ENCODE measurements around the gene JDP2.

The JDP2 gene

GRCh38 chr14:75413013-75413412 is 14.8 kb upstream of the JDP2 start:
- H3K4me3 ChIP-seq (ENCODE audit: low read depth in 1 of 2, low read length in 2 of 2) = no peak overlapping the region
- H3K4me1 ChIP-seq (ENCODE audit: insufficient read depth, low read length) = no peaks in the 10 kb centered on the region
- no peaks in the 10 kb centered on the region for H3K27me3 ChIP-seq (ENCODE audit: control insufficient read depth in 1 of 2, insufficient read depth in 2 of 2, low read length in 2 of 2)
- no peaks in the 10 kb centered on the region for H3K9me3 ChIP-seq (ENCODE audit: low read length)
- H3K36me3 ChIP-seq (ENCODE audit: insufficient read depth, low read length) = no peaks in the 10 kb centered on the region
- H3K27ac ChIP-seq (ENCODE audit: low read depth, low read length) = no peak overlapping the region
- no peak overlapping the region for H3K9ac ChIP-seq (ENCODE audit: low read length)

DNA sequence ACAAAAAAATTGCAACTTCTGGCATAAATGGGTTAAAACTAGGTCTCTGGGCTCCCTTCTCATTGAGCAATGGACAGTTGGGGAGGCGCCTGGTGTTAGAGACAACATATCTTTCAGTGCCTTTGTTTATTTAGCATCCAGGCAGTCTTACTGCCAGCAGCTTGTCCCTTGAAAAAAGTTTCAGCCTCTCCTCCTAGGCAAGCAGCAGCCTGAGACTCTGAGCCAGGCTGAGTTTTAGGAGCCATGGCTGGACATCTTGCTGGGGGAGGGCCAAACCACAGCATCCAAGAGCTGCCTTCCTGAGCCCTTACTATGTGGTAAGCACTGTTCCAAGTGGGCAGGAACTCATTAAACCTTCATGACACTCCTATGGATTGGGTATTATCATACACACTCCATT is 10.1 kb upstream of the JDP2 start:
- H3K27ac ChIP-seq (ENCODE audit: low read depth, low read length) = no peak overlapping the region

GRCh38 chr14:75418850-75419768 is 8.7 kb upstream of the JDP2 start:
- no peak overlapping the region for H3K9ac ChIP-seq (ENCODE audit: low read length)
- H3K27ac ChIP-seq (ENCODE audit: low read depth, low read length) = no peak overlapping the region

More for the DNA sequence above, 10.1 kb upstream of the JDP2 start:
- Histone ChIP-seq H3K27me3 (ENCODE audit: control insufficient read depth in 1 of 2, insufficient read depth in 2 of 2, low read length in 2 of 2) (no peaks in the 10 kb centered on the region), H3K9ac (ENCODE audit: low read length) (no peak overlapping the region), H3K9me3 (ENCODE audit: low read length) (no peaks in the 10 kb centered on the region), H3K4me3 (ENCODE audit: low read depth in 1 of 2, low read length in 2 of 2) (no peak overlapping the region), H3K36me3 (ENCODE audit: insufficient read depth, low read length) (no peaks in the 10 kb centered on the region), H3K4me1 (ENCODE audit: insufficient read depth, low read length) (no peaks in the 10 kb centered on the region)

GRCh38 chr14:75422169-75422568 is 5.7 kb upstream of the JDP2 start:
- peaks cover 12% of the 10 kb centered on the region for H3K4me1 ChIP-seq (ENCODE audit: insufficient read depth, low read length)
- H3K36me3 ChIP-seq (ENCODE audit: insufficient read depth, low read length) = no peaks in the 10 kb centered on the region
- no peaks in the 10 kb centered on the region for H3K9me3 ChIP-seq (ENCODE audit: low read length)
- H3K4me3 ChIP-seq (ENCODE audit: low read depth in 1 of 2, low read length in 2 of 2) = no peak overlapping the region
- H3K27ac ChIP-seq (ENCODE audit: low read depth, low read length) = no peak overlapping the region
- no peaks in the 10 kb centered on the region for H3K27me3 ChIP-seq (ENCODE audit: control insufficient read depth in 1 of 2, insufficient read depth in 2 of 2, low read length in 2 of 2)
- H3K9ac ChIP-seq (ENCODE audit: low read length) = no peak overlapping the region

More at GRCh38 chr14:75418850-75419768, 8.7 kb upstream of the JDP2 start:
- Histone ChIP-seq H3K36me3 (ENCODE audit: insufficient read depth, low read length) (no peaks in the 10 kb centered on the region), H3K4me1 (ENCODE audit: insufficient read depth, low read length) (no peaks in the 10 kb centered on the region), H3K27me3 (ENCODE audit: control insufficient read depth in 1 of 2, insufficient read depth in 2 of 2, low read length in 2 of 2) (no peaks in the 10 kb centered on the region), H3K9me3 (ENCODE audit: low read length) (no peaks in the 10 kb centered on the region), H3K4me3 (ENCODE audit: low read depth in 1 of 2, low read length in 2 of 2) (no peak overlapping the region)

DNA sequence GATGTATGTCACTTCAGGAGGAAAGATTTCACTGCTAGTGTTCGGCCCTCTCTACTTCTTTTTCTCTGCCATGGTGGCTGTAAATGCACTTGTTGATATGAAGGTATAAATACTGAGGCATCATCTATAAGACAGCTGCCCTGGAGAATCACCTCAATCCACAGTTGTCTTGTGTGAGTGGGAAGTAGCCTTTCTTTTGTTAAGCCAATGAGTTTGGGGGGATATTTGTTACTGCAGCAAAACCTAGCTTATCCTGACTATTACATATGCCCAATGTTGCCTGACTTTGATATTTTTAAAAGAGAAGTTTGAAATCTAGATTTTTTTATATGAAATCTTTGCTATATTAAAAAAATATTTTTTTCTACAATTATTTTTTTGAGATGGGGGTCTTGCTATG is 3.3 kb upstream of the JDP2 start:
- Histone ChIP-seq H3K27ac (ENCODE audit: low read depth, low read length) (no peak overlapping the region), H3K27me3 (ENCODE audit: control insufficient read depth in 1 of 2, insufficient read depth in 2 of 2, low read length in 2 of 2) (no peaks in the 10 kb centered on the region), H3K4me1 (ENCODE audit: insufficient read depth, low read length) (peaks cover 21% of the 10 kb centered on the region), H3K9ac (ENCODE audit: low read length) (no peak overlapping the region), H3K36me3 (ENCODE audit: insufficient read depth, low read length) (no peaks in the 10 kb centered on the region), H3K9me3 (ENCODE audit: low read length) (no peaks in the 10 kb centered on the region), H3K4me3 (ENCODE audit: low read depth in 1 of 2, low read length in 2 of 2) (no peak overlapping the region)

DNA sequence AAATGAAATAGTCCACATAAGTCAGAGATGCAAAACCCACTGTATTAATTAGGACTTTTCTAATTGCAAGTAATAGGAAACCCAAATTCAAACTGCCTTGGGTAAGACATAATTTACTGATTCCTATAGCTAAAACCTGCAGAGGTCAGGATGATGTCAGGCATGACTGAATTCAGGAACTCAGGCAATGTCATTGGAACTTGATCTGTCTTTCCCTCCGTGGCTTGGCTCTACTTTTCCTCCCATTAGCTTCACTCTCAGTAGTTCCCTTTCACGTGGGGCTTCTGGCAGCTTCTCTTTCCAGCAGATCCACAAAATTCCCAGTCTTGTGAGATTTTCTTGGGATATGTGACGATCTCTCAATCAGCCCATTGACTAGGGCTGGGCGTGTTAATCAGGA is 2.4 kb upstream of the JDP2 start:
- H3K9ac ChIP-seq (ENCODE audit: low read length) = no peak overlapping the region
- no peaks in the 10 kb centered on the region for H3K9me3 ChIP-seq (ENCODE audit: low read length)
- peaks cover 31% of the 10 kb centered on the region for H3K4me1 ChIP-seq (ENCODE audit: insufficient read depth, low read length)
- no peaks in the 10 kb centered on the region for H3K27me3 ChIP-seq (ENCODE audit: control insufficient read depth in 1 of 2, insufficient read depth in 2 of 2, low read length in 2 of 2)
- H3K27ac ChIP-seq (ENCODE audit: low read depth, low read length) = no peak overlapping the region
- H3K36me3 ChIP-seq (ENCODE audit: insufficient read depth, low read length) = no peaks in the 10 kb centered on the region
- H3K4me3 ChIP-seq (ENCODE audit: low read depth in 1 of 2, low read length in 2 of 2) = no peak overlapping the region

GRCh38 chr14:75426332-75427125 is 1.3 kb upstream of the JDP2 start:
- peaks cover 42% of the 10 kb centered on the region for H3K4me1 ChIP-seq (ENCODE audit: insufficient read depth, low read length)
- H3K27me3 ChIP-seq (ENCODE audit: control insufficient read depth in 1 of 2, insufficient read depth in 2 of 2, low read length in 2 of 2) = no peaks in the 10 kb centered on the region
- H3K4me3 ChIP-seq (ENCODE audit: low read depth in 1 of 2, low read length in 2 of 2) = peak overlapping the region; percentile 58 to 82
- peak overlapping the region; percentile 91 for H3K27ac ChIP-seq (ENCODE audit: low read depth, low read length)
- H3K9me3 ChIP-seq (ENCODE audit: low read length) = no peaks in the 10 kb centered on the region
- peak overlapping the region; percentile 63 for H3K9ac ChIP-seq (ENCODE audit: low read length)
- H3K36me3 ChIP-seq (ENCODE audit: insufficient read depth, low read length) = no peaks in the 10 kb centered on the region

- peak overlapping the region; percentile 91 for H3K27ac ChIP-seq (ENCODE audit: low read depth, low read length)
- H3K27me3 ChIP-seq (ENCODE audit: control insufficient read depth in 1 of 2, insufficient read depth in 2 of 2, low read length in 2 of 2) = no peaks in the 10 kb centered on the region
- peak overlapping the region; percentile 58 to 82 for H3K4me3 ChIP-seq (ENCODE audit: low read depth in 1 of 2, low read length in 2 of 2)
- H3K9ac ChIP-seq (ENCODE audit: low read length) = peak overlapping the region; percentile 63
- peaks cover 47% of the 10 kb centered on the region for H3K4me1 ChIP-seq (ENCODE audit: insufficient read depth, low read length)
- no peaks in the 10 kb centered on the region for H3K9me3 ChIP-seq (ENCODE audit: low read length)
- peaks cover 6% of the 10 kb centered on the region for H3K36me3 ChIP-seq (ENCODE audit: insufficient read depth, low read length)
Measured at GRCh38 chr14:75427126-75427481, 718 bp upstream of the JDP2 start.

DNA sequence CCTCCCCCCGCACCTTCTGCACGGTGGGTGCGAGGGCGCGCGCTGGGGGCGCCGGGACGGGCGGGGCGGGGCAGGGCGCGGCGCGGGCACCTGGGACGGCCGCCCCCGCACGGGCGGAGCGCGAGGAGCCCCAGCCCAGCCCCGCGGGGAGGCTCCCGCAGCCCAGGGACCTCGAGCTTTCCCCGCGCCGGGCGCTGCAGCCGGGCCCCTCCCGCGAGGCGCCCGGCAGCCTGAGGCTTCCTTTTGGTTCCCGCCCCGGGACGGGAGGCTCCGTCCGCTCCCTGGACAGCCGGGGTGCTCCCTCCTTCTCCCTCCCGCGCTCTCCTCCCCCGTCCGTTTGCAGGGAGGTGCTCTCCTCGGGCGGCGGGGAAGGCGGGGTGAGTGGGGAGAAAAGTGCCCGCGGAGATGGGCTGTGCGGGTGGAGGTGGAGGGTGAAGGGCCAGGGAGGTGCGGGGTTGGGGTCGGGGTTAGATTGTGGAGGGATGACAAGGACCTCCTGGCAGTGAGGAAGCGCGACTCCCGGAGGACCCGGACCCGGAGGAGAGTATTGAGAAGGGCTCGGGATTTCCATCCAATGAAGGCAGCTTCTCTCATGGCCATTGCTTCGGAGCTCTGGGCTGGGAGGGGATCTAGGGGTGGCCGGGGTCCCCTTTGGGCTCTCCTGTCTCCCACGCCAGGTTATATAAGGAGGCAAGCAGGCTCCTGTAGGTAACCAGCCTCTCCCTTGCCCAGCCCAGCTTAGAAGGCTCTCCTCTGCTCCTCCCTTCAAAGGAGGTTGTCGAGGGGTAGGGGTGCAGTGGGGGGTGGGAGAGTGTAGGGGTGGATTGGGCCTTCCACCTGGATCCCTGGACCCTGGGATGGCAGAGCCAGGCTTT is 645 bp downstream of the JDP2 start:
- Histone ChIP-seq H3K9ac (ENCODE audit: low read length) (peak overlapping the region; percentile 47), H3K4me1 (ENCODE audit: insufficient read depth, low read length) (peaks cover 51% of the 10 kb centered on the region), H3K9me3 (ENCODE audit: low read length) (no peaks in the 10 kb centered on the region), H3K4me3 (ENCODE audit: low read depth in 1 of 2, low read length in 2 of 2) (peak overlapping the region; percentile 69 to 79), H3K27me3 (ENCODE audit: control insufficient read depth in 1 of 2, insufficient read depth in 2 of 2, low read length in 2 of 2) (no peaks in the 10 kb centered on the region), H3K36me3 (ENCODE audit: insufficient read depth, low read length) (peaks cover 12% of the 10 kb centered on the region), H3K27ac (ENCODE audit: low read depth, low read length) (peak overlapping the region; percentile 65)

GRCh38 chr14:75429562-75429961 is 1.7 kb downstream of the JDP2 start:
- peak overlapping the region; percentile 65 for H3K27ac ChIP-seq (ENCODE audit: low read depth, low read length)
- peaks cover 21% of the 10 kb centered on the region for H3K36me3 ChIP-seq (ENCODE audit: insufficient read depth, low read length)
- H3K9me3 ChIP-seq (ENCODE audit: low read length) = no peaks in the 10 kb centered on the region
- no peaks in the 10 kb centered on the region for H3K27me3 ChIP-seq (ENCODE audit: control insufficient read depth in 1 of 2, insufficient read depth in 2 of 2, low read length in 2 of 2)
- H3K9ac ChIP-seq (ENCODE audit: low read length) = peak overlapping the region; percentile 47
- peak overlapping the region in 1 of 2 donors; percentile 69 for H3K4me3 ChIP-seq (ENCODE audit: low read depth in 1 of 2, low read length in 2 of 2)
- peaks cover 62% of the 10 kb centered on the region for H3K4me1 ChIP-seq (ENCODE audit: insufficient read depth, low read length)

GRCh38 chr14:75430116-75430515 is 2.3 kb downstream of the JDP2 start:
- Histone ChIP-seq H3K4me3 (ENCODE audit: low read depth in 1 of 2, low read length in 2 of 2) (peak overlapping the region; percentile 35 to 69), H3K9ac (ENCODE audit: low read length) (peak overlapping the region; percentile 6), H3K4me1 (ENCODE audit: insufficient read depth, low read length) (peaks cover 67% of the 10 kb centered on the region), H3K36me3 (ENCODE audit: insufficient read depth, low read length) (peaks cover 24% of the 10 kb centered on the region), H3K27ac (ENCODE audit: low read depth, low read length) (peak overlapping the region; percentile 24), H3K9me3 (ENCODE audit: low read length) (no peaks in the 10 kb centered on the region), H3K27me3 (ENCODE audit: control insufficient read depth in 1 of 2, insufficient read depth in 2 of 2, low read length in 2 of 2) (no peaks in the 10 kb centered on the region)
